ENCODE data around the gene RAD9A.

GRCh38 chr11:67349928-67350465, 41.8 kb upstream of the RAD9A start:
- no peak for TF ChIP-seq CTCF (IDR thresholded peaks at IDR 0.05)
- TF ChIP-seq POLR2A (IDR thresholded peaks at IDR 0.05), result no peak

Measured in body of pancreas (tissue), 4 donors.